Astrocyte of the spinal cord (primary cell): ENCODE results near the gene MED14.
"Not testable (repeated sequence)": the region's sequence is repeated elsewhere in the genome, so short reads cannot be mapped to it uniquely, and the experiment has no call there.

Experiments used
- DNase-seq: peaks from one replicate; pipeline ENCODE4 v3.0.0; 2011; ENCODE audit warnings: low read depth, low spot score
- H3K4me3 ChIP-seq: 2 replicates; pipeline ENCODE4 v1.5.1; 2011; ENCODE audit warnings: low read depth, mild to moderate bottlenecking, low read length, moderate library complexity
- in situ Hi-C: cut with HindIII; loops from 2 replicates; pipeline ENCODE4 v1.10.0; 2017; ENCODE audit warnings: low sequenced_read_pairs
- TF ChIP-seq, protein P1 (sequence below): IDR thresholded peaks from 2 replicates; pipeline ENCODE4 v1.5.1; 2012; ENCODE audit warnings: low read depth, mild to moderate bottlenecking, low read length, inconsistent platforms

Gene MED14

DNA sequence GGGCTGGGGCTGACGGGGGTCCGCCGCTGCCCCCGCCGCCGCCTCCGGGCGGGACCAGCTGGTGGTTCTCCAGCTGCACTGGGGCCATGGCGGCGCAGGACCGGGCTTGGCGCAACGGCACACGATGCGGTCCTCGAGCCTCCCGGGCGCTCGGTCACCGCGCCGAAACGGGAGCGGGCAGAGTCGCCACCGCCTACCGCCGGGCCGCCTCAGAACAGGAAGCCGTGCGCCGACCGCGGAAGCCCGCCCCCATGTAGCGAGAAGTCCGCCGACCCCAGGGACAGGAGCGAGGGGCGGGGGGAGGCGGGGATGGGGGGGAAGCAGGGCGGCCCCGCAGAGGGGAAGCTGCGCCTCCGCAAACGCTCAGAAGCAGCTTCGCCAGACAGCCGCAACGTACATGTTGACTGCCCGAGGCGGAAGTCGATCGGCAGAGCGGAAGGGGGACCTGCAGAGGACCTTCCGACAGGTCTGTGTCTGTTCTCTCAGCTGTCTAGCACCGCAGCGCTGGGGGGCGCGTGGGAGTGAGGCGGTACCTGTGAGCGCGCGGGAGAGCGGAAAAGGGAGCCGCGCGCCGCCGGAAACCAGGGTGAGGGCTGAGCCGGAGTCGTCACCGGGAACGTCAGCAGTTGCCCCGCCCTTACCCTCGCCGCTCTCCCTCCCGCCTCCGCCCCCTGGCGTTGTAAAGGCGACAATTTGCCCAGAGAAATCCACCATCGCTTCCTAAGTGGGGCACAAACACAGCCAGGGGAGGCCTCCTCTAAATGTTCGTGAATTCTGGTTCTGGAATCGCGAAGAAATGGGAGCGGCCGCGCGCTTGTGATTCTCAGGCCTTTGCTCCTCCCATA lies at the start of gene MED14:
Gene MED14 (minus strand): TSS at position 218 of the 845 bp plus-strand sequence. CDS start 130 bp downstream, at position 88.
- peak; percentile 91 for DNase-seq
- in situ Hi-C loops = no loop called here
- TF ChIP-seq, protein P1, sequence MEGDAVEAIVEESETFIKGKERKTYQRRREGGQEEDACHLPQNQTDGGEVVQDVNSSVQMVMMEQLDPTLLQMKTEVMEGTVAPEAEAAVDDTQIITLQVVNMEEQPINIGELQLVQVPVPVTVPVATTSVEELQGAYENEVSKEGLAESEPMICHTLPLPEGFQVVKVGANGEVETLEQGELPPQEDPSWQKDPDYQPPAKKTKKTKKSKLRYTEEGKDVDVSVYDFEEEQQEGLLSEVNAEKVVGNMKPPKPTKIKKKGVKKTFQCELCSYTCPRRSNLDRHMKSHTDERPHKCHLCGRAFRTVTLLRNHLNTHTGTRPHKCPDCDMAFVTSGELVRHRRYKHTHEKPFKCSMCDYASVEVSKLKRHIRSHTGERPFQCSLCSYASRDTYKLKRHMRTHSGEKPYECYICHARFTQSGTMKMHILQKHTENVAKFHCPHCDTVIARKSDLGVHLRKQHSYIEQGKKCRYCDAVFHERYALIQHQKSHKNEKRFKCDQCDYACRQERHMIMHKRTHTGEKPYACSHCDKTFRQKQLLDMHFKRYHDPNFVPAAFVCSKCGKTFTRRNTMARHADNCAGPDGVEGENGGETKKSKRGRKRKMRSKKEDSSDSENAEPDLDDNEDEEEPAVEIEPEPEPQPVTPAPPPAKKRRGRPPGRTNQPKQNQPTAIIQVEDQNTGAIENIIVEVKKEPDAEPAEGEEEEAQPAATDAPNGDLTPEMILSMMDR = peak; percentile 65
- peak within 1 kb of the TSS; percentile 68 for H3K4me3 ChIP-seq

DNA sequence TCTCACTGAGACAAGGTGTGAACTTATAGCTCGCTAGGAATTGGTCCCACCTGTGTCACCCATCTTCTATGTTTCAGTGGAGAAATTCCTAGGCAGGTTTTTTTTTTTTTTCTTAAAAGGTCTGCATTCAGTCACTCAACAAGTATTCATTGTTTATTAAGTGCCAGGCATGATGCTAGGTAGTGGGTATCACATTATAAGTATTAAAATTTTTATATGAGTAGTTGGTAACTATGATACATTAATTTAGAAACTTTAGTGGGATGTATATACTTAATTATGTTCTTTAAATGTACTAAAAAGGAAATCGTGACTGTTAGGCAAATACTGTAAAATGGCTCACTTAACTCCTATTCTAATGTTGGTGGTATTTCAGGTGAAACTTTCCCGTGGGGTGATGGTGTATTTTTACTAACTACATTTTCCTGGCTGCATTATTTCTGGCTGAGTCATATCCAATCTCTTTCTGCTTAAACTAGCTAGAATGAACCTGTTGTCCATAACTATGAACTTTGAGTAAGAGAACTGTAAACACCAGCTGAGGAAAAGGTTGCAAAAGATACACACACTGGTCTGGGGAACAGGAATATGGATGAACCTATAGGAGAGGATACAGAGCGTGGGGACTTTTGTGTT lies 49.3 kb upstream of the MED14 start:
- H3K4me3 ChIP-seq = no peak overlapping the region
- TF ChIP-seq, protein P1 = no peak
- no peak for DNase-seq
- in situ Hi-C loops = no loop called here

DNA sequence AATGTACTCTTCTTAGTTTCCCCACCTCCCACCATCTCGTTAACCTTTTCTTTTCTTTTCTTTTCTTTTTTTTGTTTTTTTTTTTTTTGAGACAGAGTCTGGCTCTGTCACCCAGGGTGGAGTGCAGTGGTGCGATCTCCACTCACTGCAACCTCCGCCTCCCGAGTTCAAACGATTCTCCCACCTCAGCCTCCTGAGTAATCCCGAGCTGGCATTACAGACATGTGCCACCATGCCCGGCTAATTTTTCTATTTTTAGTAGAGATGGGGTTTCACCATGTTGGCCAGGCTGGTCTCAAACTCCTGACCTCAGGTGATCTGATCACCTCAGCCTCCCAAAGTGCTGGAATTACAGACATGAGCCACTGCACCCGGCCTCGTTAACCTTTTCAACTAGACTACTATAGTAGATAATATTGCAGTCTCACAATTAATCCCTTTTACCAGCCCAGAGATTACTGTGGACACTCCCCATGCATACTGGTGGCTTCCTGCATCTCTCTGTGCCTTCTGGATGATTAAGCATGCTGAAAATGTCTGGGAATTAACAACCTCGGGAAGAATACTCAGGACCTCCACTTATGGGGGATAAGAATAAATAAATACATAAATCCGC lies 47.4 kb upstream of the MED14 start:
- H3K4me3 ChIP-seq, DNase-seq, in situ Hi-C loops: not testable (repeated sequence)

DNA sequence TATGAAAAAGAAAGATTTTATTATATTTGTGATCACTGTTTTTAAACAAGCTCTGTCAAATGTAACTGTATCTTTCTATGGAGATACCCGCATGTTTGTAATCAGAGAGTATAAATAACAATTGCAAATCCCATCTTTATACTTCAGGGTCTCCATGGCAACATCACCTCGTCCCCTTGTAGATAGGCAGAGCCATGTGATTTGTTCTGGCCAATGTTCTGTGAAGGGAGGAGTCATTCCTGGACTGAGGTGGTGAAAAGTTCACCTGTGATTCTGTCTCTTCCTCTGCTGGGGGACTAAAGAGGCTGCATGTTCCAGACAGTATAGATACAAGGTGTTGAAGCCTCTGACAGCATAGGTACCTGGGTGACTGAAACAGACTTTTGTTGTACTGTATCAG lies 45.6 kb upstream of the MED14 start:
- no peak overlapping the region for H3K4me3 ChIP-seq
- DNase-seq = no peak
- in situ Hi-C loops = no loop called here
- TF ChIP-seq, protein P1 = no peak

DNA sequence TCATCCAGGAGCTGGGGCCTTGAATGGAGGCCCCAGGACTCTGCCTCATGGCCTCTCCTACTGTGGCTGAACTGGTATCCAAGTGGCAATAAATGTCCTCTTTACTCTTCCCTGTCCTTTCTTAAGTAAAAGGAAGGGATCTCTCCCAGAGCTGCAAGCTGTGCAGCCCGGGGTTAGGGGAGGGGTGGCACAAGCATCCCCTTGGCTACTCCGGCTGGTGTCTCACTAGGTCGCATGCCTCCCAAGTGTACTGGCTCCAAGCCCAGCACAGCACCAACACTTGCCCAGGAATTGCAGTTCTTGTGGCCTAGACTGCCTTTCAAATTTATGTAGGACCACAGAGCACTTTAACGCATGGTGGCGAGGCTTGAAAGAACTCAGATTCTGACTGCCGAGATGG lies 44.7 kb upstream of the MED14 start:
- DNase-seq = no peak
- TF ChIP-seq, protein P1 = no peak
- H3K4me3 ChIP-seq = no peak overlapping the region
- in situ Hi-C loops = no loop called here

DNA sequence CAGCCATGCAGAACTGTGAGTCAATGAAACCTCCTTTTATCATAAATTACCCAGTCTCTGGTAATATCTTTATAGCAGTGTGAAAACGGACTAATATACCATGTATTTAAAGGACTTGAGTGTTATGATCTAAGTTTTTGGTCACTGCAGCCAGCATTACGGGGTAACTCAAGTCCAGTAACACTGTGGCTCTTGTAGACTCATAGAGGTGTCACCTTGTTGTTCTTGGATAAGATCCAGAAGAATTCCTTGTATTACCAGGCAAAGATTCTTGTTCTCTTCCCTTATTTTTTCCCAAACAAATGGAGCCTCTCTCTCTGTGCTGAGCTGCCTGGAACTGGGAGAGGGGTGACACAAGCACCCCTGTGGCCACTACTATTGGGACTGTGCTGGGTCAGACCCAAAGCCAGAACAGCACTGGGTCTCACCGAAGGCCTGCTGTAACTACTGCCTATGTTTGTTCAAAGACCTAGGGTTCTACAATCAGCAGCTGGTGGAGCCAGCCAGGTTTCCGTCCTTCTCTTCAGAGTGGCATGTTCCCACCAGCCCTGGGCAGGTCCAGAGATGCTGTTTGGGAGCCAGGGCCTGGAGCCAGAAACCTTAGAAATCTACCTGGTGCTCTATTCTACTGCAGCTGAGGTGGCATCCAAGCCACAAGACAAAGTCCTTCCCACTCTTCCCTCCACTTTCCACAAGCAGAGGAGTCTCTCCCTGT lies 43.7 kb upstream of the MED14 start:
- H3K4me3 ChIP-seq = no peak overlapping the region
- DNase-seq = peak; percentile 18
- in situ Hi-C loops = no loop called here
- TF ChIP-seq, protein P1 = no peak
